ENCODE measurements around the gene NLRP7.
"Not testable (repeated sequence)": the region's sequence is repeated elsewhere in the genome, so short reads cannot be mapped to it uniquely, and the experiment has no call there.

The NLRP7 gene

DNA sequence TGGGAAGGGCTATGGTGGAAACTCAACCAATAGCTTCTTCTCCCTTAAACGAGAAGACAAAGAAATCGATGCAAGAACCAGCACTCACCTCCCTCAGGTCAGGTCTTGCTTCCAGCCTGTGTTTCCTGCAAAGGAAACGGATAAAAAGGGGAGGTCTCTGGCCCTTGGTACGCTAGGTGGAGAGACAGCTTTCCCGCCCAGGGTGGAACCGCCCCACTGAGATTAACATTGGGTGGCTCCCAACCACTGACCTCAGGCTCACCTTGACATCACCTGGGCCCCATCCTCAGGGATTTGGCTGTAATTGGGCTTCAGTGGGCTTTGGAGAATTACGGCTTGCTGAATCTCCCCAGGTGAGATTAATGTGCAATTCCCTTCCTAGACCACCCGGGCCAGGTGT is at the start of gene NLRP7:
Gene NLRP7, minus strand, starts transcription at position 150 of the 400 bp plus-strand sequence.
- Histone ChIP-seq H3K36me3 (ENCODE audit: low read length) (no peaks in the 10 kb centered on the region), H3K9ac (ENCODE audit: low read length) (peak within 1 kb of the TSS; percentile 18; the same call in 1 of the 2 replicates), H3K27ac (ENCODE audit: low read depth, low read length) (peak within 1 kb of the TSS; percentile 97), H3K27me3 (ENCODE audit: low read length) (no peaks in the 10 kb centered on the region), H3K9me3 (ENCODE audit: insufficient read depth, low read length) (no peaks in the 10 kb centered on the region), H3K9me2 (replicated peaks; ENCODE audit: insufficient read depth, low read length) (no peaks in the 10 kb centered on the region), H2AFZ (ENCODE audit: low read depth, low read length, severe bottlenecking) (no peak within 1 kb of the TSS), H4K20me1 (ENCODE audit: low read depth, low read length) (no peaks in the 10 kb centered on the region), H3F3A (ENCODE audit: insufficient read depth) (peaks cover 54% of the 10 kb centered on the region), H3K4me3 (ENCODE audit: insufficient read depth, low read length, poor library complexity, severe bottlenecking) (no peak within 1 kb of the TSS), H3K4me2 (ENCODE audit: low read depth, low read length, poor library complexity, severe bottlenecking) (peak within 1 kb of the TSS; percentile 1), H3K79me2 (ENCODE audit: insufficient read depth, low read length) (no peaks in the 10 kb centered on the region)
- TF ChIP-seq, protein P1, sequence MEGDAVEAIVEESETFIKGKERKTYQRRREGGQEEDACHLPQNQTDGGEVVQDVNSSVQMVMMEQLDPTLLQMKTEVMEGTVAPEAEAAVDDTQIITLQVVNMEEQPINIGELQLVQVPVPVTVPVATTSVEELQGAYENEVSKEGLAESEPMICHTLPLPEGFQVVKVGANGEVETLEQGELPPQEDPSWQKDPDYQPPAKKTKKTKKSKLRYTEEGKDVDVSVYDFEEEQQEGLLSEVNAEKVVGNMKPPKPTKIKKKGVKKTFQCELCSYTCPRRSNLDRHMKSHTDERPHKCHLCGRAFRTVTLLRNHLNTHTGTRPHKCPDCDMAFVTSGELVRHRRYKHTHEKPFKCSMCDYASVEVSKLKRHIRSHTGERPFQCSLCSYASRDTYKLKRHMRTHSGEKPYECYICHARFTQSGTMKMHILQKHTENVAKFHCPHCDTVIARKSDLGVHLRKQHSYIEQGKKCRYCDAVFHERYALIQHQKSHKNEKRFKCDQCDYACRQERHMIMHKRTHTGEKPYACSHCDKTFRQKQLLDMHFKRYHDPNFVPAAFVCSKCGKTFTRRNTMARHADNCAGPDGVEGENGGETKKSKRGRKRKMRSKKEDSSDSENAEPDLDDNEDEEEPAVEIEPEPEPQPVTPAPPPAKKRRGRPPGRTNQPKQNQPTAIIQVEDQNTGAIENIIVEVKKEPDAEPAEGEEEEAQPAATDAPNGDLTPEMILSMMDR (IDR thresholded peaks at IDR 0.05; ENCODE audit: insufficient read depth, low read length, poor library complexity, severe bottlenecking), result no peak
- no peak for TF ChIP-seq EZH2phosphoT487 (conservative IDR thresholded peaks at IDR 0.05; ENCODE audit: low read length)

DNA sequence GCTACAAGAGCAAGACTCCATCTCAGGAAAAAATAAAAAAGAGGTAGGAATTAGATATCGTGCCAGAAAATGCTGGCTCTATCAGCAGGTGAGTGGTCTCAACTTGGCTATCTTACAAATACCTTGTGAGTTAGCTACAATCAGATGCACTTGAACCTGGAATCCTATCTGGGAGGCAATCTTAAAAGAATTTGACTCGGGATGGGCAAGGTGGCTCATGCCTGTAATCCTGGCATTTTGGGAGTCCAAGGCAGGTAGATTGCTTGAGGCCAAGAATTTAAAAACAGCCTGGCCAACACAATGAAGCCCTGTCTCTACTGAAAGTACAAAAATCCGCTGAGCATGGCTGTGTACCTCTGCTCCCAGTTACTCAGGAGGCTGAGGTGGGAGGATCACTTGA is 48.2 kb upstream of the NLRP7 start:
- Histone ChIP-seq H3F3A (ENCODE audit: insufficient read depth) (no peaks in the 10 kb centered on the region; the same call in 1 of the 2 replicates), H2AFZ (ENCODE audit: low read depth, low read length, severe bottlenecking) (no peak overlapping the region), H4K20me1 (ENCODE audit: low read depth, low read length) (no peaks in the 10 kb centered on the region), H3K4me3 (ENCODE audit: insufficient read depth, low read length, poor library complexity, severe bottlenecking) (no peak overlapping the region), H3K27me3 (ENCODE audit: low read length) (no peaks in the 10 kb centered on the region), H3K79me2 (ENCODE audit: insufficient read depth, low read length) (no peaks in the 10 kb centered on the region), H3K36me3 (ENCODE audit: low read length) (no peaks in the 10 kb centered on the region), H3K9me3 (ENCODE audit: insufficient read depth, low read length) (no peaks in the 10 kb centered on the region), H3K9ac (ENCODE audit: low read length) (no peak overlapping the region), H3K4me2 (ENCODE audit: low read depth, low read length, poor library complexity, severe bottlenecking) (no peak overlapping the region), H3K9me2 (replicated peaks; ENCODE audit: insufficient read depth, low read length) (no peaks in the 10 kb centered on the region), H3K27ac (ENCODE audit: low read depth, low read length) (no peak overlapping the region)
- TF ChIP-seq, protein P1 (IDR thresholded peaks at IDR 0.05; ENCODE audit: insufficient read depth, low read length, poor library complexity, severe bottlenecking), result no peak
- TF ChIP-seq EZH2phosphoT487 (conservative IDR thresholded peaks at IDR 0.05; ENCODE audit: low read length), result no peak

DNA sequence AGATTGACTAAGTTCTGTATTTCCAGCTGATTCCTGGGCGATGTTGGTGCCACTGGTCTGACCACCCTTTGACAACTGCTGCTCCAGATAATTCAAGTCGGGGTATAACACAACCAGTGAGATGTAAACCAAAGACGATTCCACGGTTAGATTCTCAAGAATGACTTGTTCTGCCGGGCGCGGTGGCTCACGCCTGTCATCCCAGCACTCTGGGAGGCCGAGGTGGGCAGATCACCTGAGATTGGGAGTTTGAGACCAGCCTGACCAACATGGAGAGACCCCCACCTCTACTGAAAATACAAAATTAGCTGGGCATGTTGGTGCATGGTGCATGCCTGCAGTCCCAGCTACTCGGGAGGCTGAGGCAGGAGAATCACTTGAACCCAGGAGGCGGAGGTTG is 42.2 kb upstream of the NLRP7 start:
- not testable (repeated sequence) for H2AFZ ChIP-seq (ENCODE audit: low read depth, low read length, severe bottlenecking); H3K9me2 ChIP-seq (replicated peaks; ENCODE audit: insufficient read depth, low read length); H3K4me3 ChIP-seq (ENCODE audit: insufficient read depth, low read length, poor library complexity, severe bottlenecking); H3K27ac ChIP-seq (ENCODE audit: low read depth, low read length); H3K9me3 ChIP-seq (ENCODE audit: insufficient read depth, low read length); H3K9ac ChIP-seq (ENCODE audit: low read length); H3K27me3 ChIP-seq (ENCODE audit: low read length); H4K20me1 ChIP-seq (ENCODE audit: low read depth, low read length); H3K79me2 ChIP-seq (ENCODE audit: insufficient read depth, low read length); H3K4me2 ChIP-seq (ENCODE audit: low read depth, low read length, poor library complexity, severe bottlenecking); H3K36me3 ChIP-seq (ENCODE audit: low read length); H3F3A ChIP-seq (ENCODE audit: insufficient read depth)

DNA sequence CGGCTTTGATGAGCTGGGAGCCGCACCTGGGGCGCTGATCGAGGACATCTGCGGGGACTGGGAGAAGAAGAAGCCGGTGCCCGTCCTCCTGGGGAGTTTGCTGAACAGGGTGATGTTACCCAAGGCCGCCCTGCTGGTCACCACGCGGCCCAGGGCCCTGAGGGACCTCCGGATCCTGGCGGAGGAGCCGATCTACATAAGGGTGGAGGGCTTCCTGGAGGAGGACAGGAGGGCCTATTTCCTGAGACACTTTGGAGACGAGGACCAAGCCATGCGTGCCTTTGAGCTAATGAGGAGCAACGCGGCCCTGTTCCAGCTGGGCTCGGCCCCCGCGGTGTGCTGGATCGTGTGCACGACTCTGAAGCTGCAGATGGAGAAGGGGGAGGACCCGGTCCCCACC is 35.2 kb upstream of the NLRP7 start:
- not testable (repeated sequence) for H3K79me2 ChIP-seq (ENCODE audit: insufficient read depth, low read length); H3K4me2 ChIP-seq (ENCODE audit: low read depth, low read length, poor library complexity, severe bottlenecking); H3F3A ChIP-seq (ENCODE audit: insufficient read depth); H3K36me3 ChIP-seq (ENCODE audit: low read length); H3K27ac ChIP-seq (ENCODE audit: low read depth, low read length); H4K20me1 ChIP-seq (ENCODE audit: low read depth, low read length); H3K9me2 ChIP-seq (replicated peaks; ENCODE audit: insufficient read depth, low read length); H3K9ac ChIP-seq (ENCODE audit: low read length); H3K27me3 ChIP-seq (ENCODE audit: low read length); H3K9me3 ChIP-seq (ENCODE audit: insufficient read depth, low read length); H2AFZ ChIP-seq (ENCODE audit: low read depth, low read length, severe bottlenecking); H3K4me3 ChIP-seq (ENCODE audit: insufficient read depth, low read length, poor library complexity, severe bottlenecking)

DNA sequence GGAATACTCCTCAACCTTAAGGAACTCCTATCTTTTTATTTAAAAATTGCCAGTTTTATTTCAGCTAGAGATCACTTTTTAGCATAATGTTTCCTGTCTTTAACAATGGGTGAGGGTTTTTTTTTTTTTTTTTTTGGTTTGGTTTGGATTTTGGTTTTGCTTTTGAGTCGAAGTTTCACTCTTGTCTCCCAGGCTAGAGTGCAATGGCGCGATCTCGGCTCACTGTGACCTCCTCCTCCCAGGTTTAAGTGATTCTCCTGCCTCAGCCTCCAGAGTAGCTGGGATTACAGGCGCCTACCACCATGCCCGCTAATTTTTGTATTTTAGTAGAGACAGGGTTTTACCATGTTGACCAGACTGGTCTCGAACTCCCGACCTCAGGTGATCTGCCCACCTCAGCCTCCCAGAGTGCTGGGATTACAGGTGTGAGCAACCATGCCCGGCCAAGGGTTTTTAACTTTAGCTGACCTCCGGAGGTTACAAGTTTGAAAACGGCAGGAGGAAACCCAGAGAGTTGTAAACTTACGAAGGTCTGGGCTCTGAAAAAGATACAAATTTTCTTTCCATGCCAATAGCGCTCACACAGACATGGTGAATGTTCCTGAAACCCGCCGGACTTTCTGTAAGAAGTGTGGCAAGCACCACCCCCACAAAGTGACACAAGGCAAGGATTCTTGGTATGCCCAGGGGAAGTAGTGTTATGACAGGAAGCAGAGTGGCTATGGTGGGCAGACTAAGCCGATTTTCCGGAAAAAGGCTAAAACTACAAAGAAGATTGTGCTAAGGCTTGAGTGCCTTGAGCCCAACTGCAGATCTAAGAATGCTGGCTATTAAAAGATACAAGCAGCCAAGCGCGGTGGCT is 26.1 kb upstream of the NLRP7 start:
- not testable (repeated sequence) for H3K9ac ChIP-seq (ENCODE audit: low read length); H3K27me3 ChIP-seq (ENCODE audit: low read length); H2AFZ ChIP-seq (ENCODE audit: low read depth, low read length, severe bottlenecking); H3K4me3 ChIP-seq (ENCODE audit: insufficient read depth, low read length, poor library complexity, severe bottlenecking); H3F3A ChIP-seq (ENCODE audit: insufficient read depth); H4K20me1 ChIP-seq (ENCODE audit: low read depth, low read length); H3K27ac ChIP-seq (ENCODE audit: low read depth, low read length); H3K4me2 ChIP-seq (ENCODE audit: low read depth, low read length, poor library complexity, severe bottlenecking); H3K9me3 ChIP-seq (ENCODE audit: insufficient read depth, low read length); H3K79me2 ChIP-seq (ENCODE audit: insufficient read depth, low read length); H3K9me2 ChIP-seq (replicated peaks; ENCODE audit: insufficient read depth, low read length); H3K36me3 ChIP-seq (ENCODE audit: low read length)

DNA sequence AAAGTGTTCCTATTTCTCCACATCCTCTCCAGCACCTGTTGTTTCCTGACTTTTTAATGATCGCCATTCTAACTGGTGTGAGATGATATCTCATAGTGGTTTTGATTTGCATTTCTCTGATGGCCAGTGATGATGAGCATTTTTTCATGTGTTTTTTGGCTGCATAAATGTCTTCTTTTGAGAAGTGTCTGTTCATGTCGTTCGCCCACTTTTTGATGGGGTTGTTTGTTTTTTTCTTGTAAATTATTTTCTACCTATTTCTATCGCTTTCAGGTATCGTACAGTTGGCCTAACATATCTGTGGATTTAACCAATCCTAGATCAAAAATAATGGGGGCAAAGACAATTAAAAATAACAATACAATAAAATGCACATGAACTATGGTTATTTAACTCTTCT is 24.1 kb upstream of the NLRP7 start:
- not testable (repeated sequence) for H3K4me3 ChIP-seq (ENCODE audit: insufficient read depth, low read length, poor library complexity, severe bottlenecking); H4K20me1 ChIP-seq (ENCODE audit: low read depth, low read length); H3K4me2 ChIP-seq (ENCODE audit: low read depth, low read length, poor library complexity, severe bottlenecking); H3K36me3 ChIP-seq (ENCODE audit: low read length); H3K9me3 ChIP-seq (ENCODE audit: insufficient read depth, low read length); H3K9me2 ChIP-seq (replicated peaks; ENCODE audit: insufficient read depth, low read length); H3K27ac ChIP-seq (ENCODE audit: low read depth, low read length); H2AFZ ChIP-seq (ENCODE audit: low read depth, low read length, severe bottlenecking); H3K27me3 ChIP-seq (ENCODE audit: low read length); H3K9ac ChIP-seq (ENCODE audit: low read length); H3K79me2 ChIP-seq (ENCODE audit: insufficient read depth, low read length)
- H3F3A ChIP-seq (ENCODE audit: insufficient read depth), result peaks cover 12% of the 10 kb centered on the region
